Stromal cell of bone marrow (primary cell): ENCODE measurements around the gene REEP1.

Source experiments
- DNase-seq: peaks from one replicate; pipeline ENCODE4 v3.0.0-alpha.2; 2012; ENCODE audit warnings: low read depth

REEP1 gene

GRCh38 chr2:86337244-86337835 is at the start of gene REEP1:
Gene REEP1 (minus strand): TSS chr2:86337626. CDS start chr2:86337510, 116 bp downstream.
- DNase-seq = no peak

- DNase-seq = peak; percentile 83
These were observed 46.4 kb upstream of the REEP1 start for GRCh38 chr2:86383844-86384243.

- DNase-seq = no peak
These were observed 45.3 kb upstream of the REEP1 start for GRCh38 chr2:86382698-86383097.

GRCh38 chr2:86382108-86382507 is 44.7 kb upstream of the REEP1 start:
- no peak for DNase-seq

- no peak for DNase-seq
These were observed 41.0 kb upstream of the REEP1 start for GRCh38 chr2:86378469-86378868.

GRCh38 chr2:86375623-86376022 is 38.2 kb upstream of the REEP1 start:
- no peak for DNase-seq

GRCh38 chr2:86372641-86373502 is 35.4 kb upstream of the REEP1 start:
- peak; percentile 25 for DNase-seq

- DNase-seq = no peak
These were observed 34.7 kb upstream of the REEP1 start for GRCh38 chr2:86372133-86372532.

GRCh38 chr2:86371527-86371926 is 34.1 kb upstream of the REEP1 start:
- no peak for DNase-seq

GRCh38 chr2:86370579-86370978 is 33.2 kb upstream of the REEP1 start:
- DNase-seq = no peak

GRCh38 chr2:86368161-86368824 is 30.9 kb upstream of the REEP1 start:
- DNase-seq = peak; percentile 59

- no peak for DNase-seq
These were observed 30.0 kb upstream of the REEP1 start for GRCh38 chr2:86367499-86367777.

- no peak for DNase-seq
These were observed 29.4 kb upstream of the REEP1 start for GRCh38 chr2:86366651-86367498.

- no peak for DNase-seq
These were observed 27.5 kb upstream of the REEP1 start for GRCh38 chr2:86364894-86365293.

GRCh38 chr2:86360776-86361175 is 23.4 kb upstream of the REEP1 start:
- no peak for DNase-seq

- no peak for DNase-seq
These were observed 21.5 kb upstream of the REEP1 start for GRCh38 chr2:86358957-86359356.

GRCh38 chr2:86357392-86357963 is 20.1 kb upstream of the REEP1 start:
- DNase-seq = no peak

- no peak for DNase-seq
These were observed 15.3 kb upstream of the REEP1 start for GRCh38 chr2:86352727-86353221.

- DNase-seq = no peak
These were observed 14.8 kb upstream of the REEP1 start for GRCh38 chr2:86352137-86352726.

- DNase-seq = no peak
These were observed 13.3 kb upstream of the REEP1 start for GRCh38 chr2:86350751-86351150.

- no peak for DNase-seq
These were observed 10.0 kb upstream of the REEP1 start for GRCh38 chr2:86347401-86347800.
